HepG2 (cell line): ENCODE measurements around the gene ROMO1. TPM values are rescaled to one million over a fixed set of nuclear protein-coding genes. Genes with fewer than 3 reads are reported as not detected.
A peak's percentile ranks its signal among the peaks of the same experiment; 100 is the strongest.

Experiments used
- CBX5 ChIP-seq: sonication (generic); formaldehyde crosslinking; IDR thresholded peaks from 2 replicates; pipeline ENCODE4 v1.4.0; 2020; ENCODE audit warnings: missing genetic modification reagents, borderline replicate concordance
- CREB3 ChIP-seq: sonication (generic); formaldehyde crosslinking; IDR thresholded peaks from 2 replicates; pipeline ENCODE4 v1.5.0; 2020; ENCODE audit warnings: missing genetic modification reagents
- EHMT2 ChIP-seq: fragments of 200-600 bp; sonication (generic); IDR thresholded peaks from 2 replicates; pipeline ENCODE4 v1.7.0; 2017; ENCODE audit warnings: antibody characterized with exemption, low read depth, low read length, borderline replicate concordance
- HNF4A ChIP-seq: sonication (generic); formaldehyde crosslinking; IDR thresholded peaks from 2 replicates; pipeline ENCODE4 v1.4.0; 2020; ENCODE audit warnings: missing genetic modification reagents
- NFIC ChIP-seq: IDR thresholded peaks from 2 replicates; pipeline ENCODE4 v1.6.1; 2012; ENCODE audit warnings: mild to moderate bottlenecking, low read length, inconsistent platforms
- PAF1 ChIP-seq: IDR thresholded peaks from 2 replicates; pipeline ENCODE4 v1.6.1; 2016; ENCODE audit warnings: missing genetic modification reagents, missing compliant biosample characterization
- POLR2A ChIP-seq, 2 experiments: IDR thresholded peaks; 2 replicates each; pipeline ENCODE4 v1.6.1; 2011; ENCODE audit warnings: low read depth in 2 of 2, low read length in 2 of 2, mild to moderate bottlenecking in 1 of 2, moderate library complexity in 1 of 2; ENCODE audit not compliant: insufficient read depth in 1 of 2
- POLR2G ChIP-seq: fragments of 200-400 bp; formaldehyde crosslinking; IDR thresholded peaks from 2 replicates; pipeline ENCODE4 v1.6.1; 2018; ENCODE audit warnings: mild to moderate bottlenecking, low read depth, low read length, moderate library complexity
- RBAK ChIP-seq: sonication (generic); formaldehyde crosslinking; IDR thresholded peaks from 2 replicates; pipeline ENCODE4 v1.5.1; 2020; ENCODE audit warnings: mild to moderate bottlenecking, missing genetic modification reagents
- RBM22 ChIP-seq: fragments of 200-400 bp; formaldehyde crosslinking; optimal IDR thresholded peaks from 2 replicates; pipeline ENCODE3; 2017; ENCODE audit warnings: mild to moderate bottlenecking, low read length, moderate library complexity
- SIN3B ChIP-seq: fragments of 150-350 bp; IDR thresholded peaks from 2 replicates; pipeline ENCODE4 v1.6.1; 2014; ENCODE audit warnings: low read length
- ZBTB8A ChIP-seq: sonication (generic); formaldehyde crosslinking; IDR thresholded peaks from 2 replicates; pipeline ENCODE4 v1.4.0; 2020; ENCODE audit warnings: mild to moderate bottlenecking, low read depth, missing genetic modification reagents, borderline replicate concordance
- ZNF138 ChIP-seq: sonication (generic); formaldehyde crosslinking; IDR thresholded peaks from 2 replicates; pipeline ENCODE4 v1.5.0; 2020; ENCODE audit warnings: mild to moderate bottlenecking, low read depth, missing genetic modification reagents
- ZNF589 ChIP-seq: sonication (generic); formaldehyde crosslinking; conservative IDR thresholded peaks from 2 replicates; pipeline ENCODE4 v1.8.0; 2022; ENCODE audit warnings: mild to moderate bottlenecking, moderate library complexity, missing genetic modification reagents
- ZNF749 ChIP-seq: sonication (generic); formaldehyde crosslinking; IDR thresholded peaks from 2 replicates; pipeline ENCODE4 v1.8.0; 2022; ENCODE audit warnings: mild to moderate bottlenecking, missing genetic modification reagents, moderate library complexity, borderline replicate concordance
- ZSCAN5A ChIP-seq: sonication (generic); formaldehyde crosslinking; IDR thresholded peaks from 2 replicates; pipeline ENCODE4 v1.8.0; 2022; ENCODE audit warnings: mild to moderate bottlenecking, missing genetic modification reagents, borderline replicate concordance
- polyA plus RNA-seq, 8 experiments: library from polyadenylated mRNA; depleted of rRNA in 3 of 8; stranded (reverse) in 7 of 8; unstranded in 1 of 8; fragments of >200 nt; fragmentation: Illumina TruSeq in 4 of 8; extraction: Trizol in 4 of 8; gene quantifications; 2 replicates each; pipeline versions ENCODE4 v1.2.1 to v1.2.3, GENCODE V29; 2011 to 2016; ENCODE audit warnings: low read depth in 4 of 8, missing spikeins in 1 of 8, mixed read lengths in 1 of 8; ENCODE audit not compliant: insufficient read depth in 1 of 8
- total RNA-seq, 5 experiments: library from RNA; depleted of rRNA; stranded (reverse); fragments of >200 nt; fragmentation: Illumina TruSeq; extraction: Trizol; gene quantifications; 2 replicates each; pipeline ENCODE4 v1.2.3, GENCODE V29; 2016; ENCODE audit warnings: low read depth in 1 of 5
- TF ChIP-seq, protein P1 (sequence below): sonication (generic); formaldehyde crosslinking; IDR thresholded peaks from 2 replicates; pipeline ENCODE4 v1.5.1; 2020; ENCODE audit warnings: mild to moderate bottlenecking, missing genetic modification reagents
- TF ChIP-seq, protein P2 (sequence below): sonication (generic); formaldehyde crosslinking; IDR thresholded peaks from 2 replicates; pipeline ENCODE4 v1.4.0; 2020; ENCODE audit warnings: low read depth, missing genetic modification reagents
- TF ChIP-seq, protein P3 (sequence below): sonication (generic); formaldehyde crosslinking; IDR thresholded peaks from 2 replicates; pipeline ENCODE4 v1.4.0; 2020; ENCODE audit warnings: mild to moderate bottlenecking, missing genetic modification reagents

Gene ROMO1
- total and polyA plus RNA-seq, 2 of the 13 experiments (the other 11 are each of a cell fraction or from before 2014, with no cell fraction given), result 636 to 755 TPM

GRCh38 chr20:35729283-35729807, 30.1 kb downstream of the ROMO1 start (continued):
- TF ChIP-seq, protein P1, sequence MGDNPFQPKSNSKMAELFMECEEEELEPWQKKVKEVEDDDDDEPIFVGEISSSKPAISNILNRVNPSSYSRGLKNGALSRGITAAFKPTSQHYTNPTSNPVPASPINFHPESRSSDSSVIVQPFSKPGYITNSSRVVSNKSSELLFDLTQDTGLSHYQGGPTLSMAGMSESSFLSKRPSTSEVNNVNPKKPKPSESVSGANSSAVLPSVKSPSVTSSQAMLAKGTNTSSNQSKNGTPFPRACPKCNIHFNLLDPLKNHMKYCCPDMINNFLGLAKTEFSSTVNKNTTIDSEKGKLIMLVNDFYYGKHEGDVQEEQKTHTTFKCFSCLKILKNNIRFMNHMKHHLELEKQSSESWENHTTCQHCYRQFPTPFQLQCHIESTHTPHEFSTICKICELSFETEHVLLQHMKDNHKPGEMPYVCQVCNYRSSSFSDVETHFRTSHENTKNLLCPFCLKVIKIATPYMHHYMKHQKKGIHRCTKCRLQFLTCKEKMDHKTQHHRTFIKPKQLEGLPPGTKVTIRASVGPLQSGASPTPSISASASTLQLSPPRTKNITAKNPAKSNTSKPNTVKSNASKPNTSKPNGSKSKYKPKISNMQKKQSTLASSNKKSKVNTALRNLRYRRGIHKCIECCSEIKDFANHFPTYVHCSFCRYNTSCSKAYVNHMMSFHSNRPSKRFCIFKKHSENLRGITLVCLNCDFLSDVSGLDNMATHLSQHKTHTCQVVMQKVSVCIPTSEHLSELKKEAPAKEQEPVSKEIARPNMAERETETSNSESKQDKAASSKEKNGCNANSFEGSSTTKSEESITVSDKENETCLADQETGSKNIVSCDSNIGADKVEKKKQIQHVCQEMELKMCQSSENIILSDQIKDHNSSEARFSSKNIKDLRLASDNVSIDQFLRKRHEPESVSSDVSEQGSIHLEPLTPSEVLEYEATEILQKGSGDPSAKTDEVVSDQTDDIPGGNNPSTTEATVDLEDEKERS (CRISPR knock-in tag), result no peak
- TF ChIP-seq ZNF589 (CRISPR knock-in tag), result no peak
- no peak for TF ChIP-seq HNF4A (CRISPR knock-in tag)
- TF ChIP-seq POLR2A (IDR thresholded peaks at IDR 0.05; ENCODE audit: insufficient read depth in 1 of 2, low read depth in 2 of 2, low read length in 2 of 2), result peak in 1 of 2 experiments; percentile 41; a peak in 2 of 4 replicates
- TF ChIP-seq ZNF749 (CRISPR knock-in tag), result no peak
- TF ChIP-seq, protein P2, sequence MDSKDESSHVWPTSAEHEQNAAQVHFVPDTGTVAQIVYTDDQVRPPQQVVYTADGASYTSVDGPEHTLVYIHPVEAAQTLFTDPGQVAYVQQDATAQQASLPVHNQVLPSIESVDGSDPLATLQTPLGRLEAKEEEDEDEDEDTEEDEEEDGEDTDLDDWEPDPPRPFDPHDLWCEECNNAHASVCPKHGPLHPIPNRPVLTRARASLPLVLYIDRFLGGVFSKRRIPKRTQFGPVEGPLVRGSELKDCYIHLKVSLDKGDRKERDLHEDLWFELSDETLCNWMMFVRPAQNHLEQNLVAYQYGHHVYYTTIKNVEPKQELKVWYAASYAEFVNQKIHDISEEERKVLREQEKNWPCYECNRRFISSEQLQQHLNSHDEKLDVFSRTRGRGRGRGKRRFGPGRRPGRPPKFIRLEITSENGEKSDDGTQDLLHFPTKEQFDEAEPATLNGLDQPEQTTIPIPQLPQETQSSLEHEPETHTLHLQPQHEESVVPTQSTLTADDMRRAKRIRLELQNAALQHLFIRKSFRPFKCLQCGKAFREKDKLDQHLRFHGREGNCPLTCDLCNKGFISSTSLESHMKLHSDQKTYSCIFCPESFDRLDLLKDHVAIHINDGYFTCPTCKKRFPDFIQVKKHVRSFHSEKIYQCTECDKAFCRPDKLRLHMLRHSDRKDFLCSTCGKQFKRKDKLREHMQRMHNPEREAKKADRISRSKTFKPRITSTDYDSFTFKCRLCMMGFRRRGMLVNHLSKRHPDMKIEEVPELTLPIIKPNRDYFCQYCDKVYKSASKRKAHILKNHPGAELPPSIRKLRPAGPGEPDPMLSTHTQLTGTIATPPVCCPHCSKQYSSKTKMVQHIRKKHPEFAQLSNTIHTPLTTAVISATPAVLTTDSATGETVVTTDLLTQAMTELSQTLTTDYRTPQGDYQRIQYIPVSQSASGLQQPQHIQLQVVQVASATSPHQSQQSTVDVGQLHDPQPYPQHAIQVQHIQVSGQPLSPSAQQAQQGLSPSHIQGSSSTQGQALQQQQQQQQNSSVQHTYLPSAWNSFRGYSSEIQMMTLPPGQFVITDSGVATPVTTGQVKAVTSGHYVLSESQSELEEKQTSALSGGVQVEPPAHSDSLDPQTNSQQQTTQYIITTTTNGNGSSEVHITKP (CRISPR knock-in tag), result no peak
- no peak for TF ChIP-seq CREB3 (CRISPR knock-in tag)
- TF ChIP-seq POLR2G, result peak; percentile 61
- TF ChIP-seq ZBTB8A (CRISPR knock-in tag), result no peak
- no peak for TF ChIP-seq EHMT2
- no peak for TF ChIP-seq CBX5
- TF ChIP-seq RBM22, result peak; percentile 96
- no peak for TF ChIP-seq NFIC
- no peak for TF ChIP-seq RBAK (CRISPR knock-in tag)
- TF ChIP-seq PAF1, result peak; percentile 68; the same call in 1 of the 2 replicates
- TF ChIP-seq, protein P3, sequence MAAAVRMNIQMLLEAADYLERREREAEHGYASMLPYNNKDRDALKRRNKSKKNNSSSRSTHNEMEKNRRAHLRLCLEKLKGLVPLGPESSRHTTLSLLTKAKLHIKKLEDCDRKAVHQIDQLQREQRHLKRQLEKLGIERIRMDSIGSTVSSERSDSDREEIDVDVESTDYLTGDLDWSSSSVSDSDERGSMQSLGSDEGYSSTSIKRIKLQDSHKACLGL, result no peak
- 0 out of 2 replicates have a peak, but pooled peaks have one; percentile 20 for TF ChIP-seq ZSCAN5A
- TF ChIP-seq ZNF138, result no peak
- TF ChIP-seq SIN3B, result no peak
